Measurements from ENCODE around the gene FIGLA. TPM values are rescaled to one million over a fixed set of nuclear protein-coding genes. Genes with fewer than 3 reads are reported as not detected.

The FIGLA gene
- total RNA-seq, 1 experiment from 2014 or later, result not detected

DNA sequence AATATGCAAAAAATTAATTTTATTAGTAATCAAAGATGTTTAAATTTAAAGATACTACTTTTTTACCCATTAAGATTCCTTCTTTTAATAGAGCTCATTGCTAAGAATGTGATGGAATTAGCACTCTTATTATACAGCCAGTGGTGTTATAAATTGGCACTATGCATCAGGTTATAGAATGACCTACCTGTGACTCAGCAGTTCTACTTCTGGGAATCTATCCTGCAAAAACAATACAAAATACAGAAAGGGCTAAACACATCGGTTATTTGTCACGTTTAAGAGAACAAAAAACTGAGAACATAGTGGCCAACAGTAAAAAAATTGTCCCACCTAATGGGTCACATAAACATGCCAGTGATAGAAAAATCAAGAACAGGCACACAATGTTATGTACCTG lies 13.0 kb downstream of the FIGLA start:
- no CpG with 5 or more reads among the region's 2 CpGs for WGBS (ENCODE audit: extremely low coverage, insufficient read length, low lambda C conversion rate)
- H3K18ac ChIP-seq (ENCODE audit: insufficient read length, low read depth, low read length), result no peak overlapping the region
- H4K91ac ChIP-seq (ENCODE audit: insufficient read length, low read depth, low read length), result no peak overlapping the region
- H2BK120ac ChIP-seq (ENCODE audit: low read depth, low read length, poor library complexity, severe bottlenecking), result no peak overlapping the region
- H2AK5ac ChIP-seq (ENCODE audit: insufficient read length, low read length), result no peak overlapping the region
- no peaks in the 10 kb centered on the region for H3K4me1 ChIP-seq (ENCODE audit: insufficient read depth, low read length)
- H2BK15ac ChIP-seq (ENCODE audit: low read depth, low read length), result no peak overlapping the region
- Mint-ChIP-seq H3K4me3 (no peak overlapping the region), H3K9me3 (no peaks in the 10 kb centered on the region), H3K4me1 (peaks cover 0 to 7% of the 10 kb centered on the region in 2 experiments; a peak in 2 of 4 replicates), H3K27ac (no peak overlapping the region), H3K27me3 (ENCODE audit: low read depth) (peaks cover 25% of the 10 kb centered on the region), H3K36me3 (ENCODE audit: insufficient read depth in 1 of 3, low read depth in 3 of 3) (no peaks in the 10 kb centered on the region)
- H4K20me1 ChIP-seq (ENCODE audit: control insufficient read depth, insufficient read depth, insufficient read length), result no peaks in the 10 kb centered on the region
- no peak overlapping the region for H4K8ac ChIP-seq (replicated peaks; ENCODE audit: insufficient read length, low read depth, low read length)
- no peak overlapping the region for H4K5ac ChIP-seq (ENCODE audit: insufficient read length, low read depth, low read length)
- H3K23me2 ChIP-seq (ENCODE audit: insufficient read length, low read depth, low read length, poor library complexity, severe bottlenecking), result no peaks in the 10 kb centered on the region
- no peak overlapping the region for H3T11ph ChIP-seq (ENCODE audit: low read length)
- no peak overlapping the region for H2AFZ ChIP-seq (ENCODE audit: low read length)
- H3K56ac ChIP-seq (ENCODE audit: insufficient read length, low read depth, low read length), result no peak overlapping the region
- H3K27me3 ChIP-seq (ENCODE audit: insufficient read depth, low read length), result no peaks in the 10 kb centered on the region; the same call in 1 of the 2 replicates
- H3K4me2 ChIP-seq (ENCODE audit: insufficient read depth, insufficient read length, low read length), result no peak overlapping the region
- H3K9me3 ChIP-seq (ENCODE audit: control insufficient read depth, low read depth, low read length), result no peaks in the 10 kb centered on the region
- DNase-seq, result no peak
- H3K27ac ChIP-seq (ENCODE audit: insufficient read length, low read depth, low read length), result no peak overlapping the region
- H2BK5ac ChIP-seq (ENCODE audit: insufficient read length, low read length), result no peak overlapping the region
- no peak overlapping the region for H2BK20ac ChIP-seq (ENCODE audit: low read depth, low read length, poor library complexity, severe bottlenecking)
- no peak overlapping the region for H3K9ac ChIP-seq (ENCODE audit: extremely low read depth, insufficient read length, low read length)
- no peak overlapping the region for H3K4ac ChIP-seq (ENCODE audit: low read depth, low read length)
- H3K79me1 ChIP-seq (ENCODE audit: insufficient read depth, low read depth, low read length, poor library complexity, severe bottlenecking), result no peaks in the 10 kb centered on the region
- TF ChIP-seq, protein P1, sequence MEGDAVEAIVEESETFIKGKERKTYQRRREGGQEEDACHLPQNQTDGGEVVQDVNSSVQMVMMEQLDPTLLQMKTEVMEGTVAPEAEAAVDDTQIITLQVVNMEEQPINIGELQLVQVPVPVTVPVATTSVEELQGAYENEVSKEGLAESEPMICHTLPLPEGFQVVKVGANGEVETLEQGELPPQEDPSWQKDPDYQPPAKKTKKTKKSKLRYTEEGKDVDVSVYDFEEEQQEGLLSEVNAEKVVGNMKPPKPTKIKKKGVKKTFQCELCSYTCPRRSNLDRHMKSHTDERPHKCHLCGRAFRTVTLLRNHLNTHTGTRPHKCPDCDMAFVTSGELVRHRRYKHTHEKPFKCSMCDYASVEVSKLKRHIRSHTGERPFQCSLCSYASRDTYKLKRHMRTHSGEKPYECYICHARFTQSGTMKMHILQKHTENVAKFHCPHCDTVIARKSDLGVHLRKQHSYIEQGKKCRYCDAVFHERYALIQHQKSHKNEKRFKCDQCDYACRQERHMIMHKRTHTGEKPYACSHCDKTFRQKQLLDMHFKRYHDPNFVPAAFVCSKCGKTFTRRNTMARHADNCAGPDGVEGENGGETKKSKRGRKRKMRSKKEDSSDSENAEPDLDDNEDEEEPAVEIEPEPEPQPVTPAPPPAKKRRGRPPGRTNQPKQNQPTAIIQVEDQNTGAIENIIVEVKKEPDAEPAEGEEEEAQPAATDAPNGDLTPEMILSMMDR (conservative IDR thresholded peaks at IDR 0.05), result no peak
- no peak overlapping the region for H3K14ac ChIP-seq (ENCODE audit: insufficient read depth, low read length)
- H2BK12ac ChIP-seq (ENCODE audit: insufficient read length, low read depth, low read length), result no peak overlapping the region
- H3K23ac ChIP-seq (ENCODE audit: insufficient read length, low read depth, low read length), result no peak overlapping the region
- H3K79me2 ChIP-seq (ENCODE audit: insufficient read depth, low read length), result no peaks in the 10 kb centered on the region

Measured in H9 (cell line).